OCI-LY1 (cell line): ENCODE measurements around the gene ACTR3C.

ENCODE experiments used
- CTCF ChIP-seq: fragments of 200-600 bp; sonication (generic), shearing (Covaris generic); IDR thresholded peaks from 2 replicates; pipeline ENCODE4 v1.5.1; 2017; ENCODE audit warnings: mild to moderate bottlenecking, antibody characterized with exemption, low read length, moderate library complexity, mixed read lengths
- EZH2 ChIP-seq: fragments of 200-600 bp; sonication (generic), shearing (Covaris generic); IDR thresholded peaks from 2 replicates; pipeline ENCODE4 v1.8.0; 2017; ENCODE audit warnings: borderline replicate concordance, mixed run types, mild to moderate bottlenecking, antibody characterized with exemption, low read length, moderate library complexity, mixed read lengths

GRCh38 chr7:150351587-150352194, 28.3 kb upstream of the ACTR3C start:
- no peak for TF ChIP-seq CTCF
- no peak for TF ChIP-seq EZH2
